GM23338 (cell line): Measurements from ENCODE around the gene GPSM1. TPM values are rescaled to one million over a fixed set of nuclear protein-coding genes. Genes with fewer than 3 reads are reported as not detected.

Experiments used
- ATAC-seq: fragments of 200-7000 bp; cut with Tn5 transposase; 3 replicates; pipeline ENCODE4 v1.9.1; 2020
- DNase-seq: peaks from one replicate; pipeline ENCODE4 v3.0.0-alpha.2; 2015; ENCODE audit warnings: low spot score
- H2AFZ ChIP-seq: fragments of 200-600 bp; sonication (generic); 2 replicates; pipeline ENCODE4 v1.8.0; 2016; ENCODE audit warnings: antibody characterized with exemption, mild to moderate bottlenecking, moderate library complexity
- H3F3A ChIP-seq: fragments of 200-600 bp; sonication (generic); replicated peaks from 2 replicates; pipeline ENCODE4 v1.8.0; 2017; ENCODE audit warnings: antibody characterized with exemption, mixed run types, low read depth
- H3K27ac ChIP-seq: fragments of 200-600 bp; sonication (generic); 2 replicates; pipeline ENCODE4 v1.6.1; 2016; ENCODE audit warnings: low read depth
- H3K27me3 ChIP-seq: fragments of 200-600 bp; sonication (generic); 2 replicates; pipeline ENCODE4 v1.8.0; 2016; ENCODE audit warnings: mild to moderate bottlenecking, mixed run types, moderate library complexity; ENCODE audit not compliant: insufficient read depth
- H3K36me3 ChIP-seq: fragments of 200-600 bp; sonication (generic); 2 replicates; pipeline ENCODE4 v1.8.0; 2016; ENCODE audit warnings: mild to moderate bottlenecking; ENCODE audit not compliant: insufficient read depth
- H3K4me1 ChIP-seq: fragments of 200-600 bp; sonication (generic); 2 replicates; pipeline ENCODE4 v1.8.0; 2016; ENCODE audit warnings: mild to moderate bottlenecking, moderate library complexity; ENCODE audit not compliant: insufficient read depth
- H3K4me2 ChIP-seq: fragments of 200-600 bp; sonication (generic); 2 replicates; pipeline ENCODE4 v1.7.1; 2017; ENCODE audit warnings: mixed run types
- H3K4me3 ChIP-seq: fragments of 200-600 bp; sonication (generic); 2 replicates; pipeline ENCODE4 v1.6.1; 2016; ENCODE audit warnings: mixed run types
- H3K79me2 ChIP-seq: fragments of 200-600 bp; sonication (generic); replicated peaks from 2 replicates; pipeline ENCODE4 v1.8.0; 2017; ENCODE audit warnings: mild to moderate bottlenecking; ENCODE audit not compliant: insufficient read depth
- H3K9me2 ChIP-seq: fragments of 200-600 bp; sonication (generic); 2 replicates; pipeline ENCODE4 v1.8.0; 2017; ENCODE audit not compliant: insufficient read depth
- H4K20me1 ChIP-seq: fragments of 200-600 bp; sonication (generic); replicated peaks from 2 replicates; pipeline ENCODE4 v1.8.0; 2017; ENCODE audit warnings: mild to moderate bottlenecking; ENCODE audit not compliant: insufficient read depth
- H3K27ac Mint-ChIP-seq: 2 replicates; pipeline ENCODE4 v1.8.0; 2020; ENCODE audit warnings: inconsistent platforms, mild to moderate bottlenecking, moderate library complexity, mixed read lengths
- H3K27me3 Mint-ChIP-seq: 3 replicates; pipeline ENCODE4 v1.8.0; 2022; ENCODE audit warnings: low read depth, mild to moderate bottlenecking, moderate library complexity, mixed read lengths, inconsistent platforms; ENCODE audit not compliant: insufficient read depth, poor library complexity
- H3K36me3 Mint-ChIP-seq: 3 replicates; pipeline ENCODE4 v1.8.0; 2021; ENCODE audit warnings: low read depth, mild to moderate bottlenecking, inconsistent platforms, moderate library complexity, mixed read lengths
- H3K4me1 Mint-ChIP-seq: 3 replicates; pipeline ENCODE4 v1.8.0; 2020; ENCODE audit warnings: mild to moderate bottlenecking, inconsistent platforms, mixed read lengths
- H3K4me3 Mint-ChIP-seq: 3 replicates; pipeline ENCODE4 v1.8.0; 2021; ENCODE audit warnings: moderate library complexity, mild to moderate bottlenecking, inconsistent platforms, mixed read lengths
- H3K9me3 Mint-ChIP-seq: 3 replicates; pipeline ENCODE4 v1.8.0; 2020; ENCODE audit warnings: moderate library complexity, mild to moderate bottlenecking, inconsistent platforms, mixed read lengths
- EZH2phosphoT487 ChIP-seq: fragments of 200-600 bp; sonication (generic); IDR thresholded peaks from one replicate; pipeline ENCODE4 v1.8.1; 2018; ENCODE audit warnings: antibody characterized with exemption; ENCODE audit not compliant: unreplicated experiment
- JUNB ChIP-seq: IDR thresholded peaks from one replicate; pipeline ENCODE4 v1.6.1; 2016; ENCODE audit warnings: antibody characterized with exemption; ENCODE audit not compliant: unreplicated experiment
- NANOG ChIP-seq: IDR thresholded peaks from 2 replicates; pipeline ENCODE4 v1.6.1; 2016; ENCODE audit warnings: antibody characterized with exemption, borderline replicate concordance
- POLR2AphosphoS5 ChIP-seq: IDR thresholded peaks from 2 replicates; pipeline ENCODE4 v1.6.1; 2016; ENCODE audit warnings: antibody characterized with exemption, low read depth
- STAT1 ChIP-seq: IDR thresholded peaks from one replicate; pipeline ENCODE4 v1.6.1; 2016; ENCODE audit warnings: antibody characterized with exemption; ENCODE audit not compliant: unreplicated experiment
- ZNF114 ChIP-seq: fragments of 250-450 bp; sonication (Bioruptor Pico); IDR thresholded peaks from 2 replicates; pipeline ENCODE4 v1.5.0; 2020; ENCODE audit warnings: mild to moderate bottlenecking, moderate library complexity
- polyA plus RNA-seq: library from polyadenylated mRNA; unstranded; fragments of >200 nt; fragmentation: Nextera tagmentation; extraction: Ambion mirVana; gene quantifications from 2 replicates; pipeline ENCODE4 v1.2.1, GENCODE V29; 2016
- total RNA-seq: library from RNA; depleted of rRNA; stranded (reverse); fragments of >200 nt; shearing (Covaris generic); gene quantifications from 2 replicates; pipeline ENCODE4 v1.2.3, GENCODE V29; 2014
- TF ChIP-seq, protein P1 (sequence below), 2 experiments: fragments of 200-600 bp in 1 of 2; sonication (generic) in 1 of 2; conservative IDR thresholded peaks; 2 replicates each; pipeline versions ENCODE4 v1.5.1 to v1.6.1; 2016 to 2017; ENCODE audit warnings: antibody characterized with exemption in 2 of 2, low read depth in 2 of 2, mild to moderate bottlenecking in 2 of 2, moderate library complexity in 1 of 2
- TF ChIP-seq, protein P2 (sequence below): IDR thresholded peaks from 2 replicates; pipeline ENCODE4 v1.6.1; 2016; ENCODE audit warnings: antibody characterized with exemption
- TF ChIP-seq, protein P3 (sequence below): fragments of 250-450 bp; sonication (Bioruptor Pico); IDR thresholded peaks from 2 replicates; pipeline ENCODE4 v1.5.0; 2020; ENCODE audit warnings: mild to moderate bottlenecking, moderate library complexity

GPSM1 gene
- total and polyA plus RNA-seq, 2 experiments from 2014 or later: 4.8 to 23.2 TPM

GRCh38 chr9:136399176-136400037 is 72.1 kb downstream of the GPSM1 start (continued):
- TF ChIP-seq, protein P1, sequence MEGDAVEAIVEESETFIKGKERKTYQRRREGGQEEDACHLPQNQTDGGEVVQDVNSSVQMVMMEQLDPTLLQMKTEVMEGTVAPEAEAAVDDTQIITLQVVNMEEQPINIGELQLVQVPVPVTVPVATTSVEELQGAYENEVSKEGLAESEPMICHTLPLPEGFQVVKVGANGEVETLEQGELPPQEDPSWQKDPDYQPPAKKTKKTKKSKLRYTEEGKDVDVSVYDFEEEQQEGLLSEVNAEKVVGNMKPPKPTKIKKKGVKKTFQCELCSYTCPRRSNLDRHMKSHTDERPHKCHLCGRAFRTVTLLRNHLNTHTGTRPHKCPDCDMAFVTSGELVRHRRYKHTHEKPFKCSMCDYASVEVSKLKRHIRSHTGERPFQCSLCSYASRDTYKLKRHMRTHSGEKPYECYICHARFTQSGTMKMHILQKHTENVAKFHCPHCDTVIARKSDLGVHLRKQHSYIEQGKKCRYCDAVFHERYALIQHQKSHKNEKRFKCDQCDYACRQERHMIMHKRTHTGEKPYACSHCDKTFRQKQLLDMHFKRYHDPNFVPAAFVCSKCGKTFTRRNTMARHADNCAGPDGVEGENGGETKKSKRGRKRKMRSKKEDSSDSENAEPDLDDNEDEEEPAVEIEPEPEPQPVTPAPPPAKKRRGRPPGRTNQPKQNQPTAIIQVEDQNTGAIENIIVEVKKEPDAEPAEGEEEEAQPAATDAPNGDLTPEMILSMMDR (conservative IDR thresholded peaks at IDR 0.05; ENCODE audit: low read depth in 2 of 2): no peak
- TF ChIP-seq, protein P2, sequence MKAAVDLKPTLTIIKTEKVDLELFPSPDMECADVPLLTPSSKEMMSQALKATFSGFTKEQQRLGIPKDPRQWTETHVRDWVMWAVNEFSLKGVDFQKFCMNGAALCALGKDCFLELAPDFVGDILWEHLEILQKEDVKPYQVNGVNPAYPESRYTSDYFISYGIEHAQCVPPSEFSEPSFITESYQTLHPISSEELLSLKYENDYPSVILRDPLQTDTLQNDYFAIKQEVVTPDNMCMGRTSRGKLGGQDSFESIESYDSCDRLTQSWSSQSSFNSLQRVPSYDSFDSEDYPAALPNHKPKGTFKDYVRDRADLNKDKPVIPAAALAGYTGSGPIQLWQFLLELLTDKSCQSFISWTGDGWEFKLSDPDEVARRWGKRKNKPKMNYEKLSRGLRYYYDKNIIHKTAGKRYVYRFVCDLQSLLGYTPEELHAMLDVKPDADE: no peak
- no peak for TF ChIP-seq EZH2phosphoT487

DNA sequence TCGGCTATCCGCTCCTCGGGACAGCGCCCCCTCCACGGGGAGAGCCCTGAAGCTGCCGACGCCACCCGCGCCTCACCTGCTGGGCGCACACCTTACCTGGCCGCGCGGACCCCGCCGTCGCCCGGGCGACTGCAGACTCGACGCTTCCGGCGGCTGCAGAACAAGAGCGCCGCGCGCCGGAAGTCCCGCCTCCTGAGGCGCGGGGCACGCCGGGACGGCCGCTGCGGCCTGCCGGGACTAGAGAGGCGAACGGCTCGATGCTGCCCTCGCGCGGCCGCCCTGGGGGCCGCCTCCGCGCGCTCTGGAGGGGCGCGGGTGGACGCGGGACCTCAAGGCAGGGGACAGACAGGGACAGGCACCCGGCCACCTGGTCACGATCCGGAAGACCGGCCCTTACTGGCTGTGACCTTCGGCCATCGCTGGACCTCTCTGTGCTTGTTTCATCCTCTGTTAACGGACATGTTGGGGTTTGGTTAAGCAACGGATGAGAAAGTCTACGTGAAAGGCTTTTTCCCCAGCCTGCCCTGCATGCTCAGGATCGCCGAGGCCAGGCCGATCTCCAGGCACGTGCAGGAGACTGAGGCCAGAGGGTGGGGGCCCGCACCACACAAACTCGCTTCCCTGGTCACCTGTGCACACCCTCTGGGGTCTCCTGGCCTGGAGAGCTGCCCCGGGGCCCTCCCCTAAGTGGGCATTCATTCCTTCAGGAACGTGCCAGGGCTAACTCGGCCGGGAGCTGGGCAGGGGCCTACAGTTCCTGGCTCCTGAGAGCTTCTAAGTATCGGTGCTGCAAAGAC is 72.9 kb downstream of the GPSM1 start, which contains the start of gene SNAPC4:
TSS of gene SNAPC4 (minus strand) at position 133 of the 797 bp plus-strand sequence. CDS start 1,742 bp downstream, outside the sequence.
- peak within 1 kb of the TSS; percentile 90 for H3K27ac Mint-ChIP-seq
- Histone ChIP-seq H3K9me2 (no peaks in the 10 kb centered on the region), H3F3A (peaks cover 26% of the 10 kb centered on the region), H4K20me1 (peaks cover 3% of the 10 kb centered on the region; the same call in 1 of the 2 replicates), H3K4me1 (peaks cover 3% of the 10 kb centered on the region; the same call in 1 of the 2 replicates), H3K27me3 (no peaks in the 10 kb centered on the region), H2AFZ (peak within 1 kb of the TSS; percentile 2; the same call in 1 of the 2 replicates), H3K4me2 (peak within 1 kb of the TSS; percentile 96), H3K4me3 (peak within 1 kb of the TSS; percentile 89), H3K36me3 (peaks cover 16% of the 10 kb centered on the region), H3K27ac (peak within 1 kb of the TSS; percentile 73; the same call in 1 of the 2 replicates), H3K79me2 (peaks cover 27% of the 10 kb centered on the region)
- peak within 1 kb of the TSS; percentile 90 for H3K4me3 Mint-ChIP-seq
- H3K4me1 Mint-ChIP-seq: peaks cover 9% of the 10 kb centered on the region
- H3K27me3 Mint-ChIP-seq: peaks cover 19% of the 10 kb centered on the region
- ATAC-seq (peak; percentile 91), DNase-seq (peak; percentile 94)
- H3K9me3 Mint-ChIP-seq: no peaks in the 10 kb centered on the region; the same call in 2 of the 3 replicates
- H3K36me3 Mint-ChIP-seq: peaks cover 64% of the 10 kb centered on the region
- TF ChIP-seq NANOG (no peak), ZNF114 (CRISPR knock-in tag) (no peak), POLR2AphosphoS5 (peak; percentile 83), STAT1 (no peak), JUNB (no peak), EZH2phosphoT487 (no peak)
- TF ChIP-seq, protein P3, sequence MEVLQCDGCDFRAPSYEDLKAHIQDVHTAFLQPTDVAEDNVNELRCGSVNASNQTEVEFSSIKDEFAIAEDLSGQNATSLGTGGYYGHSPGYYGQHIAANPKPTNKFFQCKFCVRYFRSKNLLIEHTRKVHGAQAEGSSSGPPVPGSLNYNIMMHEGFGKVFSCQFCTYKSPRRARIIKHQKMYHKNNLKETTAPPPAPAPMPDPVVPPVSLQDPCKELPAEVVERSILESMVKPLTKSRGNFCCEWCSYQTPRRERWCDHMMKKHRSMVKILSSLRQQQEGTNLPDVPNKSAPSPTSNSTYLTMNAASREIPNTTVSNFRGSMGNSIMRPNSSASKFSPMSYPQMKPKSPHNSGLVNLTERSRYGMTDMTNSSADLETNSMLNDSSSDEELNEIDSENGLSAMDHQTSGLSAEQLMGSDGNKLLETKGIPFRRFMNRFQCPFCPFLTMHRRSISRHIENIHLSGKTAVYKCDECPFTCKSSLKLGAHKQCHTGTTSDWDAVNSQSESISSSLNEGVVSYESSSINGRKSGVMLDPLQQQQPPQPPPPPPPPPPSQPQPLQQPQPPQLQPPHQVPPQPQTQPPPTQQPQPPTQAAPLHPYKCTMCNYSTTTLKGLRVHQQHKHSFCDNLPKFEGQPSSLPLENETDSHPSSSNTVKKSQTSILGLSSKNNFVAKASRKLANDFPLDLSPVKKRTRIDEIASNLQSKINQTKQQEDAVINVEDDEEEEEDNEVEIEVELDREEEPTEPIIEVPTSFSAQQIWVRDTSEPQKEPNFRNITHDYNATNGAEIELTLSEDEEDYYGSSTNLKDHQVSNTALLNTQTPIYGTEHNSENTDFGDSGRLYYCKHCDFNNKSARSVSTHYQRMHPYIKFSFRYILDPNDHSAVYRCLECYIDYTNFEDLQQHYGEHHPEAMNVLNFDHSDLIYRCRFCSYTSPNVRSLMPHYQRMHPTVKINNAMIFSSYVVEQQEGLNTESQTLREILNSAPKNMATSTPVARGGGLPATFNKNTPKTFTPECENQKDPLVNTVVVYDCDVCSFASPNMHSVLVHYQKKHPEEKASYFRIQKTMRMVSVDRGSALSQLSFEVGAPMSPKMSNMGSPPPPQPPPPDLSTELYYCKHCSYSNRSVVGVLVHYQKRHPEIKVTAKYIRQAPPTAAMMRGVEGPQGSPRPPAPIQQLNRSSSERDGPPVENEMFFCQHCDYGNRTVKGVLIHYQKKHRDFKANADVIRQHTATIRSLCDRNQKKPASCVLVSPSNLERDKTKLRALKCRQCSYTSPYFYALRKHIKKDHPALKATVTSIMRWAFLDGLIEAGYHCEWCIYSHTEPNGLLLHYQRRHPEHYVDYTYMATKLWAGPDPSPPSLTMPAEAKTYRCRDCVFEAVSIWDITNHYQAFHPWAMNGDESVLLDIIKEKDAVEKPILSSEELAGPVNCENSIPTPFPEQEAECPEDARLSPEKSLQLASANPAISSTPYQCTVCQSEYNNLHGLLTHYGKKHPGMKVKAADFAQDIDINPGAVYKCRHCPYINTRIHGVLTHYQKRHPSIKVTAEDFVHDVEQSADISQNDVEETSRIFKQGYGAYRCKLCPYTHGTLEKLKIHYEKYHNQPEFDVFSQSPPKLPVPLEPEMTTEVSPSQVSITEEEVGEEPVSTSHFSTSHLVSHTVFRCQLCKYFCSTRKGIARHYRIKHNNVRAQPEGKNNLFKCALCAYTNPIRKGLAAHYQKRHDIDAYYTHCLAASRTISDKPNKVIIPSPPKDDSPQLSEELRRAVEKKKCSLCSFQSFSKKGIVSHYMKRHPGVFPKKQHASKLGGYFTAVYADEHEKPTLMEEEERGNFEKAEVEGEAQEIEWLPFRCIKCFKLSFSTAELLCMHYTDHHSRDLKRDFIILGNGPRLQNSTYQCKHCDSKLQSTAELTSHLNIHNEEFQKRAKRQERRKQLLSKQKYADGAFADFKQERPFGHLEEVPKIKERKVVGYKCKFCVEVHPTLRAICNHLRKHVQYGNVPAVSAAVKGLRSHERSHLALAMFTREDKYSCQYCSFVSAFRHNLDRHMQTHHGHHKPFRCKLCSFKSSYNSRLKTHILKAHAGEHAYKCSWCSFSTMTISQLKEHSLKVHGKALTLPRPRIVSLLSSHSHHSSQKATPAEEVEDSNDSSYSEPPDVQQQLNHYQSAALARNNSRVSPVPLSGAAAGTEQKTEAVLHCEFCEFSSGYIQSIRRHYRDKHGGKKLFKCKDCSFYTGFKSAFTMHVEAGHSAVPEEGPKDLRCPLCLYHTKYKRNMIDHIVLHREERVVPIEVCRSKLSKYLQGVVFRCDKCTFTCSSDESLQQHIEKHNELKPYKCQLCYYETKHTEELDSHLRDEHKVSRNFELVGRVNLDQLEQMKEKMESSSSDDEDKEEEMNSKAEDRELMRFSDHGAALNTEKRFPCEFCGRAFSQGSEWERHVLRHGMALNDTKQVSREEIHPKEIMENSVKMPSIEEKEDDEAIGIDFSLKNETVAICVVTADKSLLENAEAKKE (CRISPR knock-in tag): no peak
- TF ChIP-seq, protein P2: peak; percentile 46; the same call in 1 of the 2 replicates
